ENCODE results near the gene CELF2.
"Not testable (repeated sequence)": the region's sequence is repeated elsewhere in the genome, so short reads cannot be mapped to it uniquely, and the experiment has no call there.

CELF2 gene

DNA sequence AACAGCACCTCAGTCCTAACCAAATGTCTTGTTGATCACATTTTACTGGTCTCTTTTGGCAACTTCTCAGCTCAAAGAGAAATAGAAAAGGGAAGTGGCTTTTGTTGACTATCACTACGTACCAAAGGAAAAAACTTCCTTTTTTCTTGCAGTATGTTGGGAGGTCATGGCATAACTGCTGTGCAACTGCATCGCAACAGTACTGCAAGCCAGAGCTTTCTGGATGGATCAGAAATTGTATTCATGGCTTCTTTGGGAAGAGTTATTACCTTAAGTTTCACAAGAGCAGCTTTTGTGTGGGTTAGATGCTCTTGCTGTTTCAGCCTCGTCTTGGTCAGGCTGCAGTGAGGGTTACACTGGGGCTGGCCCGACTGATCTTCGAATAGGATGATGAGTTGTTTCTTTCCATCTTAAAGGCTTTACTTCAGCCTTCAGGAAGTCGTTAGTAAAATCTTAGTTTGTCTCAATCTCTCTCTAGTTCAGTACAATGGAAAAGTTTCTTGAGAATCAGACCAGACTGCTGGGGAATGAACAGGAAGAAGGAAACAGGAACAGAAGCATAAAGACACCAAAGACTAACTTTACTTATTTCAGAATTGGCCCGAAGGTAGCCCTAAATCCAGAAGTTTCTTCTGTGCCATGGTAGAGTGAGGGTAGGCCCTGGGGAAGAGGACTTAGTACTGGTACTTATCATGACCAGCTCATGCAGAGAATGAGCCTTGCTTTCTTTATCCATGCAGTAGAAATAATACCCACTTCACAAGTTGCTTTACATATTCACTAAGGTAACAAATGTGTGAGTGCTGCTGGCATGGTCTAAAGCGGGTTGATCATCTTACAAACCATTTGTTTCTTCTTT lies 153.6 kb downstream of the CELF2 start:
- no peak for DNase-seq (ENCODE audit: low read depth, low spot score)

- DNase-seq (ENCODE audit: low read depth, low spot score), result no peak
Observed at GRCh38 chr10:11173042-11173441, 155.4 kb downstream of the CELF2 start.

DNA sequence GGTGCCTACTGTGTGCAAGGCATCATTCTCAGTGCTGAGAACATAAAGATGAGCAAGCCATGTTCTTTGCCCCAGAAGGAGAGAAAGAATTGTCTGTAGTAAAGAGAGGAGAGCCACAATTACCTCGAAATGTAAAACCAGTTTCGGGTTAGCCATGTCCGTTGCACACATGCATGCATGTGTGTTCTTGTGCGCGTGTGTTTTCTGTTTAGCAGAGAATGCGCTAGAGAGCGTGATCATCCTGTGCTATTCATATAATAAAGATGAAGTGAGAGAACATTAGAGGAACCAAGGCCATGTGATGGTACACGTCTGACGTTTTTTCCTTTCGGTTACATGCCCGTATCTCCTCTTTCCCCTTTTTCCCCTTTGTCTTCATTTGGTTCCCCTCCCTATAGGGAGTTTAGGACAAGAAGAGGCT lies 158.2 kb downstream of the CELF2 start:
- no peak for DNase-seq (ENCODE audit: low read depth, low spot score)

- no peak for DNase-seq (ENCODE audit: low read depth, low spot score)
Observed at GRCh38 chr10:11176746-11177145, 159.1 kb downstream of the CELF2 start.

DNA sequence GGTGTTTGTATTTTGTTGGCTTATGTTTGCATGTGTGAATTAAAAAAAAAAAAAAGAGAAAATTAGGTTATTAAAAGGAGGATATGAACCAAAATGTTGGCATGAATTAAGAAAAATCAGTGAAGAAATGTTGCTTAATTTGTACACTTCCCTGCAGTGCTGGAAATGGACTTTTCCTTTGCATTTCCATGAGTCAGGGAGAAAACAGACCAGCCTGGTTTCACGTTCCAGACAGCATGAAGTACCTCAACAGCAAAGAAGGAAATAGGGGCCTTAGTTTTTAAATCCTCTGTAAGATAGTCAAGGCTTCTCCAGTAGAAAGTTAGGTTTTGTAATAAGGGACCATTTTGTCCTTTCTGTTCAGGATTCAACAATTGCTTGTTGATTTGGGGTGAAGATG lies 159.7 kb downstream of the CELF2 start:
- DNase-seq (ENCODE audit: low read depth, low spot score), result no peak

GRCh38 chr10:11177926-11178471 lies 160.3 kb downstream of the CELF2 start:
- no peak for DNase-seq (ENCODE audit: low read depth, low spot score)

DNA sequence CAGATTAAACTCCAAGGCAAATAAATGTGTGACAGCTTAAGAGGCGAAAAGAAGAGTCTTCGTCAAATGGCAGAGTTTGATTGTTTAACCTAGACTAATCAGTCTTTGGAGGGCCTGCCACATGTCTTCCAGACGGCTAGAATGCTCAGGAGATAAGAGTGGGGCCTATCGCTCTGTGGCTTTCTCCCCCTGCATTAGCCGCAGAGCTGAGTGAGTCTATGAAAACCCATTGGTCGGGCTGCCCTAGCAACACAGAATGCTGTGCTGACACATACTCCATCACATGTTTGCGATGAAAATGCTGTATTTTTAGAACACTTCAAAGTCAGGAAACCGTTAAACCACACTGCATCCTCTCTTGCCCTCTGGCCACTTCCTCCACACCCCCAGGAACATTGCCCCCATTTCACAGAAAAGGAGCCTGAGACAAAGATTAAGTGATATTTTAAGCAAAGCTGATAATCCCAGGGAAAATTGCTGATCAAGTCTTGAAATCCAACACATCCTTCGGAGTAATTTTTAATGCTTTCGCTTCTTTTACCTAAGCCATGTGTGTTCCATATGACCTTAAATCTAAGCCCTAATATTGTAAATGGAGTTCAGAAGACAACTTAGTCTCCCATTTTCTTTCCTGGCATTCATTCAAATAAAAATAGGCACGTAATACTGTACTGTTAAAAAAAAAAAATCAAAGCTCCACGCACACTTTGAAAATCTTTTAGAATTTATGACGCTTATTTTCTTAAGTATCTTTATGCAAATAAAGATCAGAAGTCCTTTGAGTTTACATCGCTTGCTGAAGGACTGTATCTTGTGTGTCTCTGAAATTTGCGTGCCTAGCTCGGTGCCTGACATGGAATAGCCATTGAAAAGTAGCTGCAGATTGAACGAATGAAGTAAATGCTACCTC lies 161.2 kb downstream of the CELF2 start:
- no peak for DNase-seq (ENCODE audit: low read depth, low spot score)

GRCh38 chr10:11179516-11180105 lies 161.9 kb downstream of the CELF2 start:
- DNase-seq (ENCODE audit: low read depth, low spot score), result no peak

GRCh38 chr10:11180228-11180627 lies 162.6 kb downstream of the CELF2 start:
- no peak for DNase-seq (ENCODE audit: low read depth, low spot score)

DNA sequence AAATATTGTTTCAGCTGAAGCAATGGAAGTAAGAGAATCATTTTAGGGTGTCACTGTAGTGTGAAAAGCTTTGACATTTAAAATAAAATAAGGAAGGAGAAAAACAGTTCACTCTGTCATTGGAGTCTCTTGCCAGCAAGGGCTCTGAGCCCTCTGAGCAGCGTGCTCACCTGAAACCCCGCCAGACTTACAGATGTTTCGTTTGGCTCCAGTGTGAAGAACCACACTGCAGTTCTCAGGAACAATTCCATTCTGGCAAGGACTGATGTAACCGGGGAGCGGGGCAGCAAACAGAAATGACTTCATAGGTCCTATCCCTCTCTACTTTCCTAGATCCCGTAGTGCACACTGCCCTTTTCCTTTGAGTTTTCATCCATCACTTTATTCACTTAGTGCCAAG lies 164.3 kb downstream of the CELF2 start:
- no peak for DNase-seq (ENCODE audit: low read depth, low spot score)

- no peak for DNase-seq (ENCODE audit: low read depth, low spot score)
Observed at GRCh38 chr10:11183015-11183414, 165.3 kb downstream of the CELF2 start.

GRCh38 chr10:11184093-11184492 lies 166.4 kb downstream of the CELF2 start:
- DNase-seq (ENCODE audit: low read depth, low spot score), result no peak

DNA sequence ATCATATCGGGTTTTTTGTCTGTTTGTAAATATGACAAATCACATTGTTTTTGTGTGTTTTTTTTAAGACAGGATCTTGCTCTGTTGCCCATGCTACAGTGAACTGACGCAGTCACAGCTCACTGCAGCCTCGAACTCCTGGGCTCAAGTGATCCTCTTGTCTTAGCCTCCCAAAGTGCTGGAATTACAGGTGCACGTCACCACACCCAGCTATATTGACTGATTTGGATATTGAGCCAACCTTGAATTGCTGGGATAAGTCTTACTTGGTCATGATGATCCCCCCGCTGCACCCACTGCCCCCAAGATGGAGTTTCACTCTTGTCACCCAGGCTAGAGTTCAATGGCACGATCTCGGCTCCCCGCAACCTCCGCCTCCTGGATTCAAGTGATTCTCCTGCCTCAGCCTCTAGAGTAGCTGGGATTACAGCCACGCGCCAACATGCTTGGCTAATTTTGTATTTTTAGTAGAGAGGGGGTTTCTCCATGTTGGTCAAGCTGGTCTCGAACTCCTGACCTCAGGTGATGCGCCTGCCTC lies 167.5 kb downstream of the CELF2 start:
- DNase-seq (ENCODE audit: low read depth, low spot score), result not testable (repeated sequence)

DNA sequence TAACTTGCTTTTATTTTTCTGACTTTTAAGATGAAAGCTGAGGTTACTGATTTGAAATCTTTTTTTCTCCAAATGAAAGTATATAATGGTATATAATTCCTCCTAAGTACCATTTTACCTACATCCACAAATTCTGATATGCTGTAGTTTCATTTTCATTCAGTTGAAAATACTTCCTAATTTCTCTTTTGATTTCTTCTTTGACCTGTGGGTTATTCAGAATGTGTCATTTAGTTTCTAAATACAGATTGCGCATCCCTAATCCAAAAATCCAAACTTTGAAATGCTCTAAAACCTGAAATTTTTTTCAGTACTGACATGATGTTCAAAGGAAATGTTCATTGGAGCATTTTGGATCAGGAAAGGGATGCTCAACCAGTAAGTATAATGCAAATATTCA lies 168.7 kb downstream of the CELF2 start:
- no peak for DNase-seq (ENCODE audit: low read depth, low spot score)

- DNase-seq (ENCODE audit: low read depth, low spot score), result no peak
Observed at GRCh38 chr10:11189582-11190376, 172.1 kb downstream of the CELF2 start.

- no peak for DNase-seq (ENCODE audit: low read depth, low spot score)
Observed at GRCh38 chr10:11191190-11191589, 173.5 kb downstream of the CELF2 start.

- DNase-seq (ENCODE audit: low read depth, low spot score), result no peak
Observed at GRCh38 chr10:11191678-11192077, 174.0 kb downstream of the CELF2 start.

DNA sequence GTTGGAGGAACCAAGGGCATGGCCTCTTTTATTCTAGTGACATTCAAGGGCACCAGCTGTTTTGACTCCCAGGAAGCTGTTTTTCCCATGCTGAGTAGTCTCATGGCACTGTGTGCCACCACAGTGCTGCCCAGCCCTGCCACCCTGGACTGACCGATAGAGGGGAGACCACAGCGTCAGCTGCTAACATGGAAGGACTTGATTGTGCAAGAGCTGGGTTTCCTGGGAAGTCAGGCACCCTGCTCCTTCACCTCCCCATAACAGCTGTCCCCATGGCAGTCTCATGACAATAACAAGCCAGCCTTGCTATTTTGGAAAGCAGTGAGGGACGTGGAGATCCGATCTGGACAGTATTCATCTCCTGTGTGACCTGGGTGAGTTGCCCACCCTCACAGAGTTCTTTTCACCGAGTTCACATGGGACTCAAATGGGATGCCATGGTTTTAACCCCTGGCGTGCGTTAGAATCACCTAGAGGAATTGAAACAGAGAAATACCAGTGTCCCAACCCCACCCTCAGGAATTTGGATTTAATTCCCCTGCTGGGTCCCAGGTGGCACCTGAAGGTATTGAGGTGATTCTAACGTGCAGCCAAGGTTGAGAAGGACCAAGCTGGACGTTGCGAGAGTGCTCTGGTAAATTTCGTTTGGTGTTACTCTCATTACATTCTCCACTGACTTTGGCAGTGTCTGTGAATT lies 174.8 kb downstream of the CELF2 start:
- DNase-seq (ENCODE audit: low read depth, low spot score), result no peak

DNA sequence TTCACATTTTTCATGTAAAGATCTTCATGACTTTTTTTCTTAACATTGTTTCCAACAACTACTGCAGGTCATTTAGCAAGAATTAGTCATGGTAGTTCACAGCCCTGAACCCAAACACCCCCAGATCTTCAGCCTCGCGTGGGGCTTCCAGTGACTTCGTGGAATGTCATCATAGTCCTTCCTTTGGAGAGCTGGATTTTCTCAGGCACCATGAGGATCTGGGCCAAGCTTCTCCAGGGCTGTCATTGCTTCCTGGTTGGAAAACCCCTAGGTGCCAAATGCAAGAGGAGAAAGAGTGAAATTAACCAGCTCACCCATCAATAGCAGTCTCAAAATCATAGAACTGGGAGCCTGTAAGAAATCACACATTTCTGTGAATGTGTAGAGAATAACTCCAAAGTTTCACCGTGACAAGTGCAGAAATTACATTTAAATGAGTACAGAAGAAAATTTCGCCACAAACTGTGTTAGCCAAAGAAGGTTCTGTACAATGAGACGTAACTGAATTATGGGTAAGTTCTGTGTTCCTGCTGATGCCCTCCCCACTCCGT lies 175.4 kb downstream of the CELF2 start:
- no peak for DNase-seq (ENCODE audit: low read depth, low spot score)

Data from brain pericyte (primary cell).